ENCODE measurements around the gene MVD.

MVD gene

GRCh38 chr16:88606148-88606757 is 56.6 kb downstream of the MVD start:
- no peaks in the 10 kb centered on the region for H3F3A ChIP-seq (ENCODE audit: insufficient read depth)
- H3K4me2 ChIP-seq (ENCODE audit: low read depth, low read length, poor library complexity, severe bottlenecking), result no peak overlapping the region
- H3K9ac ChIP-seq (ENCODE audit: low read length), result no peak overlapping the region
- no peaks in the 10 kb centered on the region for H3K9me3 ChIP-seq (ENCODE audit: insufficient read depth, low read length)
- H3K27me3 ChIP-seq (ENCODE audit: low read length), result no peaks in the 10 kb centered on the region
- no peaks in the 10 kb centered on the region for H3K9me2 ChIP-seq (replicated peaks; ENCODE audit: insufficient read depth, low read length)
- no peak overlapping the region for H2AFZ ChIP-seq (ENCODE audit: low read depth, low read length, severe bottlenecking)
- no peak for TF ChIP-seq CTCF (IDR thresholded peaks at IDR 0.05; ENCODE audit: insufficient read depth, low read length, poor library complexity, severe bottlenecking)
- TF ChIP-seq EZH2phosphoT487 (conservative IDR thresholded peaks at IDR 0.05; ENCODE audit: low read length), result no peak
- H3K36me3 ChIP-seq (ENCODE audit: low read length), result peaks cover 5% of the 10 kb centered on the region; the same call in 1 of the 2 replicates
- H3K4me3 ChIP-seq (ENCODE audit: insufficient read depth, low read length, poor library complexity, severe bottlenecking), result no peak overlapping the region
- no peaks in the 10 kb centered on the region for H4K20me1 ChIP-seq (ENCODE audit: low read depth, low read length)
- 0 out of 2 replicates have a peak, but pooled peaks cover 7% of the 10 kb centered on the region for H3K79me2 ChIP-seq (ENCODE audit: insufficient read depth, low read length)
- H3K27ac ChIP-seq (ENCODE audit: low read depth, low read length), result no peak overlapping the region

- Histone ChIP-seq H3K27me3 (ENCODE audit: low read length) (no peaks in the 10 kb centered on the region), H3K4me2 (ENCODE audit: low read depth, low read length, poor library complexity, severe bottlenecking) (no peak overlapping the region), H3K27ac (ENCODE audit: low read depth, low read length) (no peak overlapping the region), H3K9ac (ENCODE audit: low read length) (no peak overlapping the region), H3K79me2 (ENCODE audit: insufficient read depth, low read length) (0 out of 2 replicates have a peak, but pooled peaks cover 7% of the 10 kb centered on the region), H3K9me3 (ENCODE audit: insufficient read depth, low read length) (no peaks in the 10 kb centered on the region), H3K9me2 (replicated peaks; ENCODE audit: insufficient read depth, low read length) (no peaks in the 10 kb centered on the region), H3K4me3 (ENCODE audit: insufficient read depth, low read length, poor library complexity, severe bottlenecking) (no peak overlapping the region), H3K36me3 (ENCODE audit: low read length) (peaks cover 5% of the 10 kb centered on the region; the same call in 1 of the 2 replicates), H3F3A (ENCODE audit: insufficient read depth) (no peaks in the 10 kb centered on the region), H2AFZ (ENCODE audit: low read depth, low read length, severe bottlenecking) (no peak overlapping the region), H4K20me1 (ENCODE audit: low read depth, low read length) (no peaks in the 10 kb centered on the region)
- TF ChIP-seq CTCF (IDR thresholded peaks at IDR 0.05; ENCODE audit: insufficient read depth, low read length, poor library complexity, severe bottlenecking) (no peak), EZH2phosphoT487 (conservative IDR thresholded peaks at IDR 0.05; ENCODE audit: low read length) (no peak)
Measured at GRCh38 chr16:88605186-88606147, 57.4 kb downstream of the MVD start.

GRCh38 chr16:88602091-88602490 is 60.8 kb downstream of the MVD start:
- Histone ChIP-seq H3K27me3 (ENCODE audit: low read length) (no peaks in the 10 kb centered on the region), H3F3A (ENCODE audit: insufficient read depth) (no peaks in the 10 kb centered on the region), H3K36me3 (ENCODE audit: low read length) (no peaks in the 10 kb centered on the region), H3K9ac (ENCODE audit: low read length) (no peak overlapping the region), H3K9me3 (ENCODE audit: insufficient read depth, low read length) (no peaks in the 10 kb centered on the region), H3K4me3 (ENCODE audit: insufficient read depth, low read length, poor library complexity, severe bottlenecking) (no peak overlapping the region), H2AFZ (ENCODE audit: low read depth, low read length, severe bottlenecking) (no peak overlapping the region), H3K27ac (ENCODE audit: low read depth, low read length) (no peak overlapping the region), H3K9me2 (replicated peaks; ENCODE audit: insufficient read depth, low read length) (no peaks in the 10 kb centered on the region), H3K79me2 (ENCODE audit: insufficient read depth, low read length) (peaks cover 5% of the 10 kb centered on the region; the same call in 1 of the 2 replicates), H4K20me1 (ENCODE audit: low read depth, low read length) (no peaks in the 10 kb centered on the region), H3K4me2 (ENCODE audit: low read depth, low read length, poor library complexity, severe bottlenecking) (no peak overlapping the region)
- TF ChIP-seq CTCF (IDR thresholded peaks at IDR 0.05; ENCODE audit: insufficient read depth, low read length, poor library complexity, severe bottlenecking) (no peak), EZH2phosphoT487 (conservative IDR thresholded peaks at IDR 0.05; ENCODE audit: low read length) (no peak)

Measured in SU-DHL-6 (cell line).